ENCODE measurements around the gene SEC61B.

DNA sequence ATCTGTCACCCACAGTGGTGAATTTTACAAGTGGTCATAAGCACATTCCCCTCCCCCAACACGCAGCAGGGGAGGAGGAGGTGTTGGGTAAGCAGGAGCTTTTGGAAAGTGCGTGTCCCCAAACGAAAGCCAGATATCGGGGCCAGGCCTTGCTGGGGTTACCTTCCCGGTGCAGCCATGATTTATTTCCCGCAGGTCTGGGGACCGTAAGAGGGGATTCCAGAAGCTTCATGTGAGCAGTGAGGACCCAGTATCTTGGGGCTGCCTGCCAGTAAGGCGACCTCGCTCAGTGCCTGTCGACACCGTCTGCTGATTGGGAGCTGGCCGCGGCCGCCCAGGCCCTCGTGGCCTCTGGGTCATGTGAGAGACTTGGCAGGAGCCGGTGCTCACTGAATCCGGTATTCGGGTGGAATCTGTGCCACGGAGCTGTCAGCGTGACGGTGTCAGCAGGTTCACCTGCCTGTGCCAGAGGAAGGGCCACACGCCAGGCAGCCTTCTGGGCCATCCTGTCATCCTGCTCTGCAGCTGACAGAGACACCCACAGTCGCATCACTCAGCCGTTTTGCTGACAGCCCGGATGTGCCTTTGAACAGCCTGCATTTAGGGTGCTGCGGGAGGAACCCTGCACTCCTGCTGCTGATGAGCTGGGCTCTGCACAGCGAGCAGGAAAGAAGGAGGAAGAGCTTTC, 37.3 kb downstream of the SEC61B start:
- TF ChIP-seq, protein P1, sequence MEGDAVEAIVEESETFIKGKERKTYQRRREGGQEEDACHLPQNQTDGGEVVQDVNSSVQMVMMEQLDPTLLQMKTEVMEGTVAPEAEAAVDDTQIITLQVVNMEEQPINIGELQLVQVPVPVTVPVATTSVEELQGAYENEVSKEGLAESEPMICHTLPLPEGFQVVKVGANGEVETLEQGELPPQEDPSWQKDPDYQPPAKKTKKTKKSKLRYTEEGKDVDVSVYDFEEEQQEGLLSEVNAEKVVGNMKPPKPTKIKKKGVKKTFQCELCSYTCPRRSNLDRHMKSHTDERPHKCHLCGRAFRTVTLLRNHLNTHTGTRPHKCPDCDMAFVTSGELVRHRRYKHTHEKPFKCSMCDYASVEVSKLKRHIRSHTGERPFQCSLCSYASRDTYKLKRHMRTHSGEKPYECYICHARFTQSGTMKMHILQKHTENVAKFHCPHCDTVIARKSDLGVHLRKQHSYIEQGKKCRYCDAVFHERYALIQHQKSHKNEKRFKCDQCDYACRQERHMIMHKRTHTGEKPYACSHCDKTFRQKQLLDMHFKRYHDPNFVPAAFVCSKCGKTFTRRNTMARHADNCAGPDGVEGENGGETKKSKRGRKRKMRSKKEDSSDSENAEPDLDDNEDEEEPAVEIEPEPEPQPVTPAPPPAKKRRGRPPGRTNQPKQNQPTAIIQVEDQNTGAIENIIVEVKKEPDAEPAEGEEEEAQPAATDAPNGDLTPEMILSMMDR (IDR thresholded peaks at IDR 0.05): no peak
- TF ChIP-seq ZFX (IDR thresholded peaks at IDR 0.05; ENCODE audit: borderline replicate concordance): no peak

All from 22Rv1 (cell line).